HUDEP-2 (cell line): ENCODE results near the gene FCGR3B.
A peak's percentile ranks its signal among the peaks of the same experiment; 100 is the strongest.
"Not testable (repeated sequence)": the region's sequence is repeated elsewhere in the genome, so short reads cannot be mapped to it uniquely, and the experiment has no call there.

Experiments used
- DNase-seq, 76 experiments: peaks; one replicate each; lab custom pipeline; 2025; ENCODE audit not compliant: unreplicated experiment in 76 of 76; lab: John Stamatoyannopoulos, UW

Gene FCGR3B

GRCh38 chr1:161639203-161639602 lies 8.2 kb upstream of the FCGR3B start:
- DNase-seq, result peak in 27 of 76 experiments; percentile 16 to 75 (median 40)

DNA sequence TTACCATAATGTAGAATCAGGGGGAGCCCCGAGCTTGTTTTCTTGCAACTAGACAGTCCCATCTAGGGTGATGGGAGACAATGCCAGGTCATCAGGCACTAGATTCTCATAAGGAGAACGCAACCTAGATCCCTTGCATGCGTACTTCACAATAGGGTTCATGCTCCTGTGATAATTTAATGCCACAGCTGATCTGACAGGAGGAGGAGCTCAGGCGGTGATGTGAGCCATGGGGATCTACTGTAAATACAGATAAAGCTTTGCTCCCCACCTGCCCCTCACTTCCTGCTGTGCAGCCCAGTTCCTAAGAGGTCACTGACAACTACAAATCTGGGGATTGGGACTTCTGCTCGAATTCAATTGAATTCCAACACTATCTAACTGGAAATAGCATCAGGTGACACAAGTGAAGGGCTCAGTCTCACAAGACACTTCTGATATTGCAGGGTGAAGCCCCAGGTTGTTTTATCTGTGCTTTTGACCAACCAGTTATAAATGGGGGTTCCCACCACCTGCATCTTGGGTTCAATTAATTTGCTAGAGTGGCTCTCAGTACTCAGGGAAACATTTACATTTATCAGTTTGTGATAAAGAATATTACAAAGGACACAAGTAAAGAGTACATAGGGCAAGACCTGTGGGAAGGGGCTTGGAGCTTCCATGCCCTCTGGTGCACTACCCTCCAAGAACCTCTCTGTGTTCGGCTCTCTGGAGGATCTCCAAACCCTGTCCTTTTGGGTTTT lies 7.4 kb upstream of the FCGR3B start:
- DNase-seq, result peak in 1 of 76 experiments; percentile 19

DNA sequence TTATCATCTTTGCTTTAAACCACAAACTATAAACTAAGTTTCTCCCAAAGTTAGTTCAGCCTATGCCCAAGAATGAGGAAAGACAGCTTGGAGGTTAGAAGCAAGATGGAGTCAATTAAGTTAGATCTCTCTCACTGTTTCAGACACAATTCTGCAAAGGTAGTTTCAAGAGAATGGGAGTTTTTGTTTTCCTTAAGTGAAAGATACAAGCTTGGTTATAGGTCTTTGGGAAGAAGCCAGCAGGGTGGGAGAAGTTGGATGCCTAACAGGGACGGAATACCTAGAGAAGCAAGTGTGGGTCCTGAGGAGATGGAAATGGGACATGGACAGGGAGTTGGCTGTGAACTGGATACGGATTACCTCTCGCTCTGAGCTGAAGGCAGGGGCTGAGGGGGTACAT lies 6.0 kb upstream of the FCGR3B start:
- DNase-seq, result not testable (repeated sequence)

GRCh38 chr1:161636189-161636782 lies 5.3 kb upstream of the FCGR3B start:
- DNase-seq, result not testable (repeated sequence)

DNA sequence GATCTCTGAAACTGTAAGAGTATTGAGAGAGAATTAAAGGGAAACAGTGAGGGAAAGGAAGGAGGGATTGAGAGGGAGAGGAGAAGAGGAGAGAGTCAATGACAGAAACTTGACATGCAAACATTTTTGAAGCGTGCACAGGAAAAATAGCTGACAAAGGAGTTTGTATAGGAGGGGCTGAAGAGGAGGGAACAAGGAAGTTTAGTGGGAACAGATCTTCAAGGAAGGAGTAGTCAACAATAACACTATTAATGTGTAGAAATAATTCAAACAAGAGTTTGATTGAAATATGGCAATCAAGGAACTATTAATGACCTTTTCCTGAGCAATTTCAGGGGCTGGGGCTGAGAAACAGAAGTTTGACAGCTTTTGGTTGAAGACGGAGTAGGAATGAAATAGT lies 4.0 kb upstream of the FCGR3B start:
- not testable (repeated sequence) for DNase-seq

DNA sequence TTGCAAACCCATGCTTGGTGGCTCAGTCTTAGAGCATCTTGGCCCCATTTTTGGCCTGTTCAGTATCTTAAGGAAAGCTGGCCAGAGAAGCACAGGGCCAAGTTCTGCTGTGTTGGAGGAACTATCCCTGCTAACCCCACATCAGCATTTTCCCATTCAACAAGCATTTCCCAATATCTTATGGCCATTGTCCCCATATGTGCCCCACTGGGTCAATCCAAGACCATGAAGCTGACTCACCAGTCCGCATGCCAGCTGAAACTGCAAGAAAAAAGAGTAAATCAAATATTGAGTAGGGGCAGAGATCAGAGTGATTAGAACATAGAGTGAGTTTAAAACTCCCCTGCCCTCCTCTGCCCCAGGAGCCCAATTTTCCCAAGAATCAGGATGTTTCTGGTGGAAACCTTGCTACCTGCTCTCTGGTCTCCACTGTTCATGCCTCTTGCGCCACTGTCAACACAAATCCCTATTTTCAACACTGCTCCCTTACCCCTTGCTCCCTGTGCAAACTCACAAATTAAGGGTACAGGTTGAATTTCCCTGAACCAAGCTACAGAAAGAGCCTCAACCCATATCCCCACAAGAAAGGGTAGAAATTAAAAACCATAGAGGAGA lies 741 bp downstream of the FCGR3B start:
- DNase-seq, result not testable (repeated sequence)

GRCh38 chr1:161626445-161627146 lies 4.4 kb downstream of the FCGR3B start:
- not testable (repeated sequence) for DNase-seq

GRCh38 chr1:161624605-161625004 lies 6.4 kb downstream of the FCGR3B start:
- peak in 5 of 76 experiments; percentile 5 to 17 (median 12) for DNase-seq

DNA sequence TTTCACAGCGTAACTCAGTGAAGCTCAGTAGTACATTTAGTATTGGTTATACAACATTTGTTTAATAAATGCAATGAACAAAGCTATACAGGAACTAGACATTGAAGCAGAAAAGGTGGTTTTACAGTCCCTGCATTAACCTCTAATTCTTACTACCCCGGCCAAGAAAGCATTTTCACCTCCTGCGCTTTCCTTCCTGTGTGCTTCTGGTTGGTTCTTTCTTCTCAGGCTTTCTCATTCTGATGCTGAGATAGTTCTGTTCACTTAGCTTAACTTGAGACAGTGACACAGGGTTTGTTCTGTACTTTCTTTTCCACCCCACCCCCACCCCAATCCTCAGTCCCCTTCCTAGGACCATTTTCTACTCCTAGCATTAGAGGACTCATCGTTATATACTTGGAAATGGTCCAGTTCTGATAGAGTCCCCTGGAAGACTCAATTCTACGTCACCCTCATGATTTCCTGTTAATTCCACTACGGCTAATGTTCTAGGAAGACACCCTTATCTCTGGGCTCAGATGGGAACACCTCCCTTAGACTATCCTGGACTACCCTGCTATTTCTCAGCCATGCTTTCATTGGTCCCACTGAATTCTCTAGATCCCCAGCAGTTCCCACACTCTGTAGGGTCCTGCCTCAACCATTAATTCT lies 7.5 kb downstream of the FCGR3B start:
- DNase-seq, result peak in 46 of 76 experiments; percentile 13 to 87 (median 54)

DNA sequence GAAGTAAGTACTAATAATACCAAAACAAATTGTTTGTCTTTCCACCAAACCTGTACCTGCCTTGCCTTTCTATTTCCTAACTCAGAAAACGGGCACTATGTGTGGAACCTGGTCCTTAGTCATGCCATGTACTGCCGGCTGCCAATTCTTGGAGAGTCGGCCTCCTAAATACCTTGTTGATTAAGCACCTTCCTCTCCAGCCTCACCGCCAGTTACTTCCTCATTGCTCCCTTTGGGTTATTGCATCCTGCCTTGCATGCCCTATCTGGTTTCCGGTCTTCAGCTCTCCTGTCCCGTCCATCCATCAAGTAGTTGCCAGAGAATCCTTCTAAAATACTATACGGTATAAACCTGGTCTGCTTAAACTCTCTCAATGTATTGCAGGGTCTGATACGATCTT lies 8.9 kb downstream of the FCGR3B start:
- peak in 21 of 76 experiments; percentile 10 to 67 (median 25) for DNase-seq

DNA sequence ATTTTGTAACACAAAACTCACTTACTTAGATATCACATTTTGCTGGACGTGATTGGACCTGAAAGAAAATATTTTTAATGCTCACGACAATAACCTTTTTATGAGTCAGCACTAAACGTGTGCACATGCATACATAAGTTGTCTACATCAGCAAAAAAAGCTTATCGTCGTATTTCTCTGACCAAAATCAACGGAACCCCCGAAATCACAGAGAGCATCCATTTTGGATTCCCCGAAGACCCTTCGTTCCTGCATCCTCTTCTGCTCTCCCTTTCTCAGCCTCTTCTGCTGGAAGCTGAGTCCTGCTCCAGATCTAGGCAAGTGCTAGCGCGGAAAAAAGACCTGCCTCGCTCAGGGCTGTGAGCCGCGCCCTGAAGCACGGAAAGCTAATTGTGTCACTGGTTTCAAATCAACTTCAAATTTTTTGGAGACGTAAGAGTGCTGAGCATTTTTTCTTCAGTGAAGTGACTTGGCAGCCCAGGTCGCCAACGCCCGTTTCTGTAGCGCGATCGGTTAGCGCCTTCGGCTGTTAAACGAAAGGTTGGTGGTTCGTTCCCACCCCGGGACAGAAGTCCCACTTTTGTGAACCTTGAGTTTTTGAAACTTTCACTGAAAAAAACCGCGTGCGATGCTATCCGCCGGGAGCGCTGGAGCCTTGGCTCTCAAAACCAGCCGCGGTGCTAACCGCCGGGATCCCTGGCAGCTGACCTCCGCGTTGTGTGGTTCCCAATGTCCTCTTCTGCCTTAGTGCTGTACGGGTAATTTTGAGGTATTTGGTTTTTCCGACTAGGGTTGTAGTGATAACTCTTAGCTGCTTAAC lies 9.6 kb downstream of the FCGR3B start:
- peak in 73 of 76 experiments; percentile 26 to 92 (median 80) for DNase-seq

- not testable (repeated sequence) for DNase-seq
Measured at GRCh38 chr1:161620399-161620798, 10.6 kb downstream of the FCGR3B start.

DNA sequence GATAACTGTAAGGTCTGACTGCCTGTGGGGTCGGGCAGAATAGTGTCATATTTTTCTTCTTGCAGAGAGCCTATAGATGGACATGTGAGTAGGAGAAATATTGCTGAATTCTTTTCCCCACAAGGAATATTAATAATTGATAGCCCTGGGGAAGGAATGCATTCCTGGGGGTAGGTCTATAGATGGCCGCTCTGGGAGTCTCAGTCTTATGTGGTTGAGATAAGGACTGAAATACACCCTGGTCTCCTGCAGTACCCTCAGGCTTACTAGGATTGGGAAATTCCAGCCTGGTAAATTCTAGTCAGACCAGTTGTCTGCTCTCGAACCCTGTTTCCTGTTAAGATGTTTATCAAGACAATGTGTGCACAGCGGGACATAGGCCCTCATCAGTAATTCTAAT lies 12.5 kb downstream of the FCGR3B start:
- DNase-seq, result not testable (repeated sequence)

DNA sequence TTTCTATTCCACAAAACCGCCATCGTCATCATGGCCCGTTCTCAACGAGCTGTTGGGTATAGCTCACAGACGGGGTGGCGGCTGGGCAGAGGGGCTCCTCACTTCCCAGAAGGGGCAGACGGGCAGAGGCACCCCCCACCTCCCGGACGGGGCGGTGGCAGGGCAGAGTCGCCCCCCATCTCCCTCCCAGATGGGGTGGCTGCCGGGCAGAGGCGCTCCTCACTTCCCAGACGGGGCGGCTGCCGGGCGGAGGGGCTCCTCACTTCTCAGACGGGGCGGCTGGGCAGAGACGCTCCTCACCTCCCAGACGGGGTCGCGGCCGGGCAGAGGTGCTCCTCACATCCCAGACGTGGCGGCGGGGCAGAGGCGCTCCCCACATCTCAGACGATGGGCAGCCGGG lies 14.6 kb downstream of the FCGR3B start:
- DNase-seq, result not testable (repeated sequence)

- not testable (repeated sequence) for DNase-seq
Measured at GRCh38 chr1:161613142-161613514, 17.8 kb downstream of the FCGR3B start.

DNA sequence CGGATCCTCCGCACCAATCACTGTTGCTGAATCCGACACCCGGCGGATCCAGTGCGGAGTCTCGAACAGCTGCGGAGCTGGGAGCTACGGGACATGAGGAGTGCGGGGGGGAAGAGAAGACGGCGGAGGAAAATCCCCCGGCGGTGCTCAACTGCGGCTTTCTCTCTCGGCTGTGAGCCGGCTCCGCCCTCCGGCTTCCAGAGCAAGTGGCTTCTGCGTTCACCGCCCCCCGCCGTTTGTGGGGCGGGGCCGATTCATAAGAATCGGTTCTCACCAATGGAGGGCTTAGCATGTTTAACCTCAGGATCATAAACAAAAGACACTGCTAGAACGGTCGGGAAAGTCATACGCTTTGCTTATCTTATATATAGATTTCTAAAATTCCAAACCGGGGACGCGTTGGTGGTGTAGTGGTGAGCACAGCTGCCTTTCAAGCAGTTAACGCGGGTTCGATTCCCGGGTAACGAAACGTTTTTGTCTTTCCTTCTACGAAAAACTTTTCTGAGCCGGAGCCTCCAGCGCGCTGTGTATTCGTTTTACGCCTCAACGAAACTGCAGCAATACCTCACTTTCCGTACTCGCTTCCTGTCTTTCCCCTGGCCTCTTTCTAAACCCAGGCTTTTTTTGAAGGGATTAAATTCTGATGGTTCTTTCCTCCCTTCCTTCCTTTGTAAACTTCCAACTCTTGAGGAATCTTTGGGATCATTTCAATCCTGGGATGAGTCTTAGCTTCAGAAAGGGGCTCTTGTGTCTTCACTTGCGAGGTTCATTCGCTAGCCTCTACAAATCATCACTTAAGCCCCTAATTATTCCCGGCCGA lies 18.4 kb downstream of the FCGR3B start:
- DNase-seq, result peak in 75 of 76 experiments; percentile 64 to 98 (median 93)

DNA sequence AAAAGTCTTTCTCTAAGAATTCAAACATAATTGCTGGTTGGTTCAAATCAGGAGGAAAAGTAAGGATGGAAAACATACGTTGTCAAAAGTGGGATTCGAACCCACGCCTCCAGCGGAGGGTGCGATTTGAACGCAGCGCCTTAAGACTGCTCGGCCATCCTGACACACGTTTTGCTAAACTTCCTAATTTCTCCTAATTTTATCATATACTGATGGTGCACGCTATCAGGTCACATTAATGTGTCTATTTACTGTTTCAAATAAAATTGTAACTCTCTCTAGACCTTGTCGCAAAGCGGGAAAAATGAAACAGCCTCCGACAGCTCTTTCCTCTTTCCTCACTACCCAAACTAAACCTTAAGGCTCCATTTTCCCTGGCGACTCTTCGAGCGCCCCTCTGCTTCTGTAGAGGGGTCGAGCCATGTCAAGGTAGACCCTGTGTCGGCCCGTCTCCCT lies 19.1 kb downstream of the FCGR3B start:
- DNase-seq, result peak in 31 of 76 experiments; percentile 4 to 76 (median 40)

DNA sequence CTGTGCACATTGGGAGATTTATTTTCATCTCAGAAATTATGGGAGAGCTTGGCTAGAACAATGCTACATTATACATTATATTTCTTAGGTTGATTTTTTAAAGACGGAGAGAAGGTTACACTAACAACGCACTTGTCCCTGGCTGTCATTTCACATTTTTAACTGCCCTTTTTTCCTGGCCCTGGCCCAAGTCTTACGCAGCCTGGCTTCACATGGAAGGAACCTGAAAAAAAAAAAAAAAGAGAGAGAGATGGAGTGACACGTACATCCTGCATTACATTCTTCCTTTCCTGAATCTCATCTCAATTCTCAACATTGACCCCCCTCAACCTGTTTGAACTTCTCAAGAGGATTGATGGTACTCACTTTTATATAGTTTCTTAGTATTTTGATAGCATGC lies 20.8 kb downstream of the FCGR3B start:
- peak in 33 of 76 experiments; percentile 5 to 61 (median 23) for DNase-seq
